LHCN-M2 (cell line): ENCODE measurements around the gene ERVV-1. TPM values are rescaled to one million over a fixed set of nuclear protein-coding genes. Genes with fewer than 3 reads are reported as not detected.
"Not testable (repeated sequence)": the region's sequence is repeated elsewhere in the genome, so short reads cannot be mapped to it uniquely, and the experiment has no call there.

Experiments used
- DNase-seq: peaks from one replicate; pipeline ENCODE4 v3.0.0-alpha.2; 2012; ENCODE audit warnings: low read depth
- polyA plus RNA-seq: library from polyadenylated mRNA; unstranded; fragments of >200 nt; gene quantifications from one replicate; pipeline ENCODE4 v1.2.1, GENCODE V29; 2012; ENCODE audit warnings: missing spikeins
- total RNA-seq: library from RNA; depleted of rRNA; stranded (reverse); fragments of >200 nt; gene quantifications from 2 replicates; pipeline ENCODE4 v1.2.3, GENCODE V29; 2014; rRNA removed

The ERVV-1 gene, protein sequence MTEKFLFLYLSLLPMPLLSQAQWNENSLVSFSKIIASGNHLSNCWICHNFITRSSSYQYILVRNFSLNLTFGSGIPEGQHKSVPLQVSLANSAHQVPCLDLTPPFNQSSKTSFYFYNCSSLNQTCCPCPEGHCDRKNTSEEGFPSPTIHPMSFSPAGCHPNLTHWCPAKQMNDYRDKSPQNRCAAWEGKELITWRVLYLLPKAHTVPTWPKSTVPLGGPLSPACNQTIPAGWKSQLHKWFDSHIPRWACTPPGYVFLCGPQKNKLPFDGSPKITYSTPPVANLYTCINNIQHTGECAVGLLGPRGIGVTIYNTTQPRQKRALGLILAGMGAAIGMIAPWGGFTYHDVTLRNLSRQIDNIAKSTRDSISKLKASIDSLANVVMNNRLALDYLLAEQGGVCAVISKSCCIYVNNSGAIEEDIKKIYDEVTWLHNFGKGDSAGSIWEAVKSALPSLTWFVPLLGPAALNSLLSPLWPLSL
- not detected in 2 replicates for total RNA-seq
- not detected for polyA plus RNA-seq

DNA sequence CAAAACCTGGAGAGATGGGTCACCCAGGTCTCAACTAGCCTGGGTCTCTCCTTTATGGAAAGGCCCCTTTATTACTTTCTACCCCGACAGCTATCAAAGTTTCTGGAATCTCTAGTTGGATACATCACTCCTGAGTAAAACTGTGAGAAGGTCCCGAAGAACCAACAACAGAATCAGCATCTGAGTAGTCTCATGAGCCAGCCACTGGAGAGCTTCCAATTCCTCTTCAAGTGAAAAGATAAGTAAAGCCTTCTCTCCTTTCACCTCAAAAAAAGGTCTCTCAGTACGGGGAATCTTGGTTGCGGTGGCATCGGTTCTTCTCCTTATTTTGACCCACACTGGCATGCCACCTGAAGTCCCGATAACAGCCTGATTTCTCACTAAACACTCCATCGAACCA lies at the start of gene ERVV-1:
Gene ERVV-1 (plus strand): TSS at position 301 of the 400 bp plus-strand sequence. CDS start 170 bp downstream, outside the sequence.
- no peak for DNase-seq

DNA sequence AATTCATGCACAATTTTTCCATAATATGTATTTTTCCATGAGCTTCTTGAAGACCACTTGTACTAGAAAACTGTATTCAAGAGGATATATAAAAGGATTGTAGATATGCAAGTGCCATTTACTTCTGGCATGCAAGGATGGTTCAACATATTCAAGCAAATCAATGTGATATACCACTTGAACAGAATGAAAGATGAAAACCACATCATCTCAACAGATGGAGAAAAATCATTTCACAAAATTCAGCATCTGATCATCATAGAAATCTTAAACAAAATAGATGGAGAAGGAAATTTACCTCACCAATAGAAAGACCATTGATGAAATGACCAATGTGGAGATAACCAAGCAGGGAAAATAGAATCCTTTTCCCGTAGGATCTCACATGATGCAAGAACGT lies 45.9 kb upstream of the ERVV-1 start:
- DNase-seq: no peak

DNA sequence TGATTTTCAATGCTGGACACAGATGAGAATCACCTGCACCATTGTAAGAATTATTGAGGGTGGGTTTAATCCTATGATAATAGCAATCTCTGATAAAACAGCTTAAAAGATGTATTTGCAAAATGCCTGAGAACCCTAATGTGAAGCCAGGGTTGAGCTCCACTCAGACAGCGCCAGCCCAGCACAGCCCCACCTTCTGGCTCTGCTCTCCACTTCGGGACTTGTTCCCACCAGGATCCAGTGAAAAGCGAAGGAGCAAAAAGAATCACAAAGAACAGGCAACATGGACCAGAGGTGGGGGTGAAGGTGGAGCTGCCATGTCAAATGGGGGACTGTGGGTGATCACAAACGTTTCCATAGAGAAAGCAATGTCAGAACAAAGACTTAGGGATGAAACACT lies 32.4 kb upstream of the ERVV-1 start:
- DNase-seq: no peak

DNA sequence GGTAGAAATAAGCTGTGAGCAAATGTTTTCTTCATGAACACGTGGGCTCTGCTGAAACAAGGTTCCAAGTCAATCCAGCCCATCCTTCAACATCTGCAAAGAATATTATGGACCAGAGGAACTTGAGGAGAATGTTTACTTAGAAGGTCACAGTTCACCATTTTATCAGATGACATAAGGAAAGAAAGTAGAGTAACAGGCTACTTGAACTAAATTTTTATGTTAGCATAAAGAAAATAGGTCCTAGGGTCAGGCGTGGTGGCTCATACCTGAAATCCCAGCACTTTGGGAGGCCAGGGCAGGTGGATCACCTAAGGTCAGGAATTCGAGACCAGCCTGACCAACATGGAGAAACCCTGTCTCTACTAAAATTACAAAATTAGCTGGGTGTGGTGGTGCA lies 30.6 kb upstream of the ERVV-1 start:
- DNase-seq: not testable (repeated sequence)

DNA sequence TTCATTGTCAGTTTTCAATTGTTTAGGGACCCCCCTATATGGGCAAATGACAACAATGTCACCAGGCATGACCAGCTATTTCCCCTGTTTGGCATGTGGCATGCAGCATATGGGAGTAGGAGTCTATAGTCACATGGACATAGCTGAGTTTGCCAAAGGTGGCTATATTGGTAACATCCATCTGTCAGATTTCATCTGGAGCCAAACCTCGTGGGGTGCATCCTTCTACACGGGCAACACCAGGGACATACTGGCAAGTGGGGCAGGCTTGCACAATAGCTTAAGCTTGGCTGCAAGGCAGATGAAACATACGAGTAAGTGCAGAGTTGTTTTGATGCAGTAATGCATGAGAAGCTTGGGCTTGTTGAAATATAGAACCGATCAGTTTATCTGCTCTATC lies 26.5 kb upstream of the ERVV-1 start:
- no peak for DNase-seq

DNA sequence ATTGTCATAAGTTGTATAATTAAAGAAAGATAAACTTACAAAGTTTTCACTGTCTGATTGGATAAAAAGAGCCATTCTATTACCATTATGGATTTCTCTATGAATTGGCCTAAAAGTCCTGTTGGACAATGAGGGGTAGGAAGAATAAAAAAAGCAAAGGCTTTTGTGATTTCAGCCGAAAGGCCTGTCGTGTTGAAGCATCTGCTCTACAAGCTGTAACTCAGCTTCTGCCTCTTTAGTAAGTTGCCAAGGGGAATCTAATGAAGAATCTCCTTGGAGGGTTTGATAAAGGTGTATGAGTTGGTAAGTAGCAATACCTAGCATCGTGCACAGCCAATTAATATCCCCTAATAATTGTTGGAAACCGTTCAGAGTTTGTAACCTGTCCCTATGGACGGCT lies 25.2 kb upstream of the ERVV-1 start:
- no peak for DNase-seq

DNA sequence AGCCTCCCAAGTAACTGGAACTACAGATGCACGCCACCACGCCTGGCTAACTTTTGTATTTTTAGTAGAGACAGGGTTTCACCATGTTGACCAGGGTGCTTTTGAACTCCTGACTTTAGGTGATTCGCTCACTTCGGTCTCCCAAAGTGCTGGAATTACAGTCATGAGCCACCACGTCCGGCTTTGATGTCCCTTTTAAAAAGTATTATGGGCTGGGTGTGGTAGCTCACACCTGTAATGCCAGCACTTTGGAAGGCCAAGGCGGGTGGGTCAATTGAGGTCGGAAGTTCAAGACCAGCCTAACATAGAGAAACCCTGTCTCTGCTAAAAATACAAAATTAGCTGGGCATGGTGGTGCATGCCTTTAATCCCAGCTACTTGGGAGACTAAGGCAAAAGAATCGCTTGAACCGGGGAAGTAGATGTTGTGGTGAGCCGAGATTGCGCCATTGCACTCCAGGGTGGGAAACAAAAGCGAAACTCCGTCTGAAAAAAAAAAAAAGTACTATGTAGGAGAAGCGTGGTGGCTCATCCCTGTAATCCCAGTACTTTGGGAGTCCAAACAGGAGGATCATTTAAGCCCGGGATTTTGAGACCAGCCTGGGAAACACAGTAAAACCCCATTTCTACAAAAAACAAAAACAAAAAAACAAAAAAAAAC lies 22.8 kb upstream of the ERVV-1 start:
- peak; percentile 17 for DNase-seq

DNA sequence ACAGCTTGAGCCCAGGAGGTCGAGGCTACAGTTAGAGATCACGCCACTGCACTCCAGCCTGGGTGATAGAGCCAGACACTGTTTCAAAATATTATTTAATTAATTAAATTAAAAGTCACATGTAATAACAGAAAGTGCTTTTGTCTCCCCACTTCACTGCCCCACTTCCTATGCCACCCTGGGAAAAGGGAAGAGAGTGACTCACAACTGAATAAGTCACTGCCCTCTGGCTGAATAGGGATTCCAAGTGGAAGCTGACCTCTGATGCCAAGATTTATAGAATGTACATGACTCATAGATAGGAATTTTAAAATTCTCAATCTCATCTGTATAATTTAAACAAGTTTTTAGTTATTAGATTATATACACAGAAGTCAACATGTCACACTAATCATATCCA lies 22.2 kb upstream of the ERVV-1 start:
- peak; percentile 85 for DNase-seq

DNA sequence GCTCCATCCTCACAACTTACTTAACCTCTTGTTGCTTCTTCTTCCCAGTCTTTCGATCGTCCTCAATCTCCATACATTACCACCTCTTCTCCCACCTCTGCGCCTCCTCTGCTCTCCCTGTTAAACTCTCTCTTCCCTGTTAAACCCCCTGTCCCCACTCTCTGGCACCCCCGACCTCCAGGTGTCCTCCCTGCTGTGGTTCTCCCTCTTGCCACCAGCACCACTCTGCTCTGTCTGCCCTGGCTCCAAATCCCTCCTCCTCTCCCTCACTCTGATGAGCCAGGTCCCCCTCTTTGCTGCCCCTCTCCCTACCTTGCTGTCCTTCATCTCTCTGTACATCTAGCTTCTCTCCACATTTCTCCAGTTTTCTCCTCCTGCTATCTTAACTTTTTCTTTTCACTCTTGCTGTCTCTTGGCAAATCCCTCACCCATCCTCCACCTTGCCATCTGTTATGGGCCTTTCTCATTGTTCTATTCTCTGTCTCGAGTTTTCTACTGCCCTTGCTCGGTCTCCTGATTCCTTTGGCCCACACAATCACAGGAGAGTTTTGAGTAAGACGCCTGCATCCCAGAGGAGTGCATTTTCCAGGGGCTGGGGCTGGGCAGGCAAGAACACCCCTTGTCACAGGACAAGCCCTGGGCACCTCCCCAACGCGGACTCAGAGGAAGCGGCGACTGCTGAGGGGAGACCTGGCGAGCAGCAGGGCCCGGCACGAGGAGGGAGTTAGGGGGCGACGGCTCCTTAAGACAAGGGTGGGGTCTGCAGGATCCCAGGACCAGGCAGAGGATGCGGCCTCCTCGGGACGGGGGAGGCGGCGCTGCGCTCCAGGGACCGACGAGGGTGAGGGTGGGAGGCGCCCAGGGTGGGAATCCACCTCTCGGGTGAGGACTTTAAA lies 21.4 kb upstream of the ERVV-1 start:
- no peak for DNase-seq

DNA sequence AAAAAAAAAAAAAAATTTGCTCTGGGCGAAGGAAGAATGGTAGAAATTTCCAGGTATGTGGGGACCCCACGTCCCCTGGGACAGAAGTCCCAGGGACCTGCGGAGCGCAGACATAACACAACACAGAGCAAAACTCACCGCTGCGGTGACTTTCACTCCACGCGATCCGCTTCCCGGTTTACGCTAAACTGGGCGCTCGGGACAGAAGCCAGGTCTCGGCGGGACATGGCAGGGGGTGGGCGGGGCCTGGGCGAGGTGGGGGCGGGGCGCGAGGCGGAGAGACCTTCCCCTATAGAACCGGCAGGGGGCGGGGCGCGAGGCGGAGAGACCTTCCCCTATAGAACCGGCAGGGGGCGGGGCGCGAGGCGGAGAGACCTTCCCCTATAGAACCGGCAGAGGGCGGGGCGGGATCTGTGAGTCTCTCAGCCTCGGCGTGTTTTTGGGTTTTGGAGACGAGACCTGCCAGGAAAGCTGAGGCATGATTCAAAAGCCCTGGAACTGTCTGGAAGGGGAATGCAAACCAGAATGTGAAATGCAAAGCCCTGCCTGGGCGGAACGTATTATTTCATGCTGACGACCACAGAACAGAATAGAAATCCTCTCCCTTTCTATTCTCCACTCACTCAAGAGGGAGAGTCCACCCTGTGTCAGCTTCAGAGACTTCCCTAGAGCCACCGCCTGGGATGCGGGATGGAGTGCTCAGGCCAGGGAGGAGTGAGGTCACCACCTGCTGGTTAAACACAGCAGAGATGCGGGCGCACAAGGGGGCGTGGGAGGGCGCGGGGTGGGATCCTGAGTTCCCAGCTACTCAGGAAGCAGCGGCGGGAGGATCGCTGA lies 20.2 kb upstream of the ERVV-1 start:
- peak; percentile 13 for DNase-seq

DNA sequence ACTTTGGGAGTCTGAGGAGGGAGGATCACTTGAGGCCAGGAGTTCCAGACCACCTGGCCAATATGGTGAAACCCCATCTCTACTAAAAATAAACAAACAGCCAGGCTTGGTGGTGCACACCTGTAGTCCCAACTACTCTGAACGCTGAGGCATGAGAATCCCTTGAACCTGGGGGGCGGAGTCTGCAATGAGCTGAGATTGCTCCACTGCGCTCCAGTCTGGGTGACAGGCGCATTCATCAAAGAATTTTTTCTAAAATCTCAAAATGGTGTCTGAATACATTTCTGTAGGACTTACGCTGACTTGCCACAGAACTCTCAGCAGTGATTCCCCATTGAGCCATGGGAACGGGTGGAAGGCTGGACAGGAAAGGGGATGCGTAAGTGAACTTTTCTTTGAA lies 18.0 kb upstream of the ERVV-1 start:
- no peak for DNase-seq

DNA sequence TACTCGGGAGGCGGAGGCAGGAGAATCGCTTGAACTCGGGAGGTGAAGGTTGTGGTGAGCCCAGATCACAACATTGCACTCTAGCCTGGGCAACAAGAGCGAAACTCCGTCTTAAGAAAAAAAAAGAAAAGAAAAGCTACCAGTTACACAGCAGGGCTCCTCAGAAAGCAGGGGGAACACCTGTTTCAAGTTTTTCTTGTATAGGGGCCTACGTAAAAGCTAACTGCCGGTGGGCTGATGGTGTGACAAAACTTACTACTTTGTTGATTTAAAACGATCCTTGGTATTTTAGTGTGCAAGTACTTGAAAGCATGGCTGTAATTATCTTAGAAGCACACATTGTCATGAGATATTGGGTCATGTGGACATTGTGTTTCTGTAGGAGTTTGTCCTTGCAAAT lies 15.7 kb upstream of the ERVV-1 start:
- DNase-seq: no peak

DNA sequence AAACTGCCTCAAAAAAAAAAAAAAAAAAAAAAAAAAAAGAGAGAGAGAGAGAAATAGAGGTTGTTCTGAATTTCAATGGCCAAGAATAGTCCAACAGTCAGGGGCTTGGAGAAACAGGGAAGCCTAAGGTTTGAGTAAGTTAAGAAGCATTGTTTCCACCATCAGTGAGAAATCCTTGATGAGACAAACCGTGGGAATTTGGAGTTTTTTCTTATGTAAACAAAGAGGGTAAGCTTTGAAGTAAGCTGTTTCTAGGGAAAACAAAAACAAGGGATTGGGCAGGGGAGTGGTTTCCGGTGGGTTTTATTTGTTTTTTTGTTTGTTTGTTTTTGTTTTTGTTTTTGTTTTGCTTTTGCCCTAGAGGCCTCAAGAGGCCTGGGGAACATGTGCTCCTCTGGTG lies 11.2 kb upstream of the ERVV-1 start:
- no peak for DNase-seq

DNA sequence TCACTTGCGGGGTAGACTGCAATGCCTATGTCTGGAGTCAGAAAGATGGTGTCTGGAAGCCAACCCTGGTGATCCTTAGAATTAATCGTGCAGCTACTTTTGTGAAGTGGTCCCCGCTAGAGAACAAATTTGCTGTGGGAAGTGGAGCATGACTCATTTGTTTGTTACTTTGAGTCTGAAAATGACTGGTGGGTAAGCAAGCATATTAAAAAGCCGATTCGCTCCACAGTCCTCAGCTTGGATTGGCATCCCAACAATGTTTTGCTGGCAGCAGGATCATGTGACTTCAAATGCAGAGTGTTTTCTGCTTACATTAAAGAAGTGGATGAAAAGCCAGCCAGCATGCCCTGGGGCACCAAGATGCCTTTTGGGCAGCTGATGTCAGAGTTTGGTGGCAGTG lies 9.5 kb upstream of the ERVV-1 start:
- DNase-seq: no peak

DNA sequence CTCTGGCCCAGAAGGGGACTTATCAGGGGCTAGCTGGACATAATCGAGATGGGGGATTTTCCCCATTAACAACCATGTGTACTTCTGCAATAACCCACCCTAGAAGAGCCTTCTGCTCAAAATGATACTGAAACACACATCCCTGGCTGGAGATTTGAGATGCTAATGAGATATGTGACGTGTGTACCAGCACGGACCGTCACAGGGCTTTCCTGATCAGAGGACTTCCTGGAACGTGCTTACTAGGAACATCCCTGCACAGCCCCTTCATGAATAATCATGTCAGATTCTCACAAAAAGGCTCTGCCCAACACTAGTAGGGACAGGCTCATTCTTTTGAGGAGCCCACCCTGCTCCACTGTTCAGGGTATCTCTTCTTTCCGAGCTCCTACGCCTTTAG lies 6.5 kb upstream of the ERVV-1 start:
- DNase-seq: no peak

DNA sequence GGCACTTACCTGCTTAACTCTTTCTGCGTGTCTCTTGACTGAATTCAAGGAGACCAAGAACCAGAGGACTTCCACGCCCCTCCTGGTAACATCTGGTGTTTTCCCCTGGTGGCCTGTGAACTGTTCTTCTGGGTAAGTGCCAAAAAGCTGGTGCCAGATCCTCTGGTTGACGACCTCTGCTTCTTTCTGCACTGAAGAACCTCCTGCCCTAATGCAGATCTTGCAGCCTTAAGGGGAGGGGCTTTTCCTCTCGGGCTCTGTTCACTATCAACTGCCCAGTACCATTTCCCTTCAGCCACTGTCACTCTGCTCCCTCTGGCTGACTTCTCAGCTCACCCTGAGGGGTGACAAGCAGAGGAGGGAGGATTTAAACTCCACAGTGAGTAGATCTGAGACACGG lies 6.1 kb upstream of the ERVV-1 start:
- DNase-seq: no peak

DNA sequence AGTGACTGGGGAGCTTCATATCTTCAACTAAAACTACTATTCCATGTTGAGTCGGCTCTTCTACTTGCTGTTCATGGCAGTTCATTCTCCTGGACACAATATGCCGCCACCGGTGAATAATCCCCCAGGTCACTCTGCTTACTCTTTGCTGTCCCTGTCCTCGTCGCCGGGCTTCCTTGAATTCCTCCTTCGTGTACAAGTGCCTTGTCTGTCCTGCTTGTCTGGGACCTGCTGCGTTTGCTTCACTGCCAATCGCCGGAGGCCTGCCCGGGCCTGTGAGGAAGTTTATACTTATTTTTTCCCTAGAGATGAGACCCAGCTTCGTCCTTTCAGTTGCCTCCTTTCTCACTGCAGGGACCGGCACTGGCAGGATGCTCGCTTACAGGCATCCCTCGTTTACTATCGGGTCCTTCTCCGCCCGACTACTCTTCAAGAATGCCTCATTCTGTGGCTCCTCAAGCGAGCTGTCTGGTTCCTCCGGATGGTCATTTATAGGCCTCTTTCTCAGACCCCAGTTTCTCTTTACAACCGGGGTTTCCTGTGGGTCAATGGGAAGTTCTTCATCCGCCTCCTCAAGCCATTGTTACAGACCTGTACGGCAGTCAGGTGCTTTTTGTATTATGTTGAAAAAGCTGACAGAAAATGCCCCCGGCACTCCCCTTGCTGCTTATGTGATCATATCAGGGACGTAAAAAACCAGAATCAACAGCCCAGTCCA lies 5.5 kb upstream of the ERVV-1 start:
- DNase-seq: no peak

DNA sequence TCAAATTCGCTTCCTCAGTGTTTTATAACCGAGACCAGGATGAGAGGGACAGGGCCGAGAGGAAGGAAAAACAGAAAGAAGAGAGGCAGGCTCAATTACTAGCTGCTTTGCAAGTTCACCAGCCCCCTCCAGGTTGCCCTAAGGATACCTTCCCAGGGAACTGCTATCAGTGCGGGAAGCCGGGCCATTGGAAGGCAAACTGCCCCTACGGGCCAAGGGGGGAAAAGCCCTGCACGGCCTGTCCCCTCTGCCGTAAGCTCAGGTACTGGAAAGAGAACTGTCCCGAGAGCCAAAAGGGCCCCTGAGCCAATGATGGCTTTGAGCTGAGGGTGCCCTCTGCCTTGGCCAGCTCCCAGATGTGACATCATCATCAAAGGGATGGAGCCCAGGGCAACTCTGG lies 3.2 kb upstream of the ERVV-1 start:
- no peak for DNase-seq

DNA sequence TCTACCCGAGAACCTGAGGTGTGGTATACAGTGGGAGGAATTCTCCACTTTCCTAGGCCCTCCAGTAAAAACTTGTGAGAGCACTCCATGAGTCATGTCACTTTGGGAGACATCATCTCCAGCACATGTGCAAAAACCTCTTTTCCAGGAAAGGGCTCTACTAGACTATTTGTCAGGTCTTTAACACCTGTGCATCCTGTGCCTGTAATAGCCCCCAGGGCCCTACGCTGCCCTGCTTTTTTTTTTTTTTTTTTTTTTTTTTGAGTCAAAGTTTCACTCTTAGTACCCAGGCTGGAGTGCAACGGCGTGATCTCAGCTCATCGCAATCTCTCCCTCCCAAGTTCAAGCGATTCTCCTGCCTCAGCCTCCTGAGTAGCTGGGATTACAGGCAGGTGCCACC lies 1.7 kb upstream of the ERVV-1 start:
- DNase-seq: no peak

DNA sequence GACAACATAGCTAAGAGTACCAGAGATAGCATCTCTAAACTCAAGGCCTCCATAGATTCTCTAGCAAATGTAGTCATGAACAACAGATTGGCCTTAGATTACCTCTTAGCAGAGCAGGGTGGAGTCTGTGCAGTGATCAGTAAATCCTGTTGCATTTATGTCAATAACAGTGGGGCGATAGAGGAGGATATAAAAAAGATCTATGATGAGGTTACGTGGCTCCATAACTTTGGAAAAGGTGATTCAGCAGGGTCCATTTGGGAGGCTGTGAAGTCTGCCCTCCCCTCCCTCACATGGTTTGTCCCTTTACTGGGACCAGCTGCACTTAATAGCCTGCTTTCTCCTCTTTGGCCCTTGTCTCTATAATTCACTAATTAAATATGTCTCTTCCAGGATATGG lies 1.4 kb downstream of the ERVV-1 start:
- no peak for DNase-seq
